HepG2 (cell line): ENCODE measurements around the gene TNRC18. TPM values are rescaled to one million over a fixed set of nuclear protein-coding genes. Genes with fewer than 3 reads are reported as not detected.

Experiments used
- CEBPG ChIP-seq: IDR thresholded peaks from 2 replicates; pipeline ENCODE4 v1.6.1; 2016
- MED1 ChIP-seq: sonication (generic); formaldehyde crosslinking; IDR thresholded peaks from 2 replicates; pipeline ENCODE4 v1.4.0; 2020; ENCODE audit warnings: missing genetic modification reagents
- PHF8 ChIP-seq: sonication (generic); formaldehyde crosslinking; IDR thresholded peaks from 2 replicates; pipeline ENCODE4 v1.5.0; 2020; ENCODE audit warnings: missing genetic modification reagents
- RAD21 ChIP-seq: fragments of 450-650 bp; formaldehyde crosslinking; IDR thresholded peaks from 2 replicates; pipeline ENCODE4 v1.5.0; 2020; ENCODE audit warnings: mild to moderate bottlenecking
- ZFP62 ChIP-seq: sonication (generic); formaldehyde crosslinking; IDR thresholded peaks from 2 replicates; pipeline ENCODE4 v1.4.0; 2020; ENCODE audit warnings: missing genetic modification reagents
- ZNF17 ChIP-seq: sonication (generic); formaldehyde crosslinking; IDR thresholded peaks from 2 replicates; pipeline ENCODE4 v1.5.0; 2020; ENCODE audit warnings: mild to moderate bottlenecking, missing genetic modification reagents
- ZNF230 ChIP-seq: sonication (generic); formaldehyde crosslinking; IDR thresholded peaks from 2 replicates; pipeline ENCODE4 v1.4.0; 2020; ENCODE audit warnings: mild to moderate bottlenecking, missing genetic modification reagents
- ZNF337 ChIP-seq: sonication (generic); formaldehyde crosslinking; IDR thresholded peaks from 2 replicates; pipeline ENCODE4 v1.5.1; 2020; ENCODE audit warnings: missing genetic modification reagents, low read depth, mild to moderate bottlenecking, borderline replicate concordance
- ZNF75D ChIP-seq: sonication (generic); formaldehyde crosslinking; IDR thresholded peaks from 2 replicates; pipeline ENCODE4 v1.8.1; 2023; ENCODE audit warnings: missing genetic modification reagents, mild to moderate bottlenecking, borderline replicate concordance
- polyA plus RNA-seq, 8 experiments: library from polyadenylated mRNA; depleted of rRNA in 3 of 8; stranded (reverse) in 7 of 8; unstranded in 1 of 8; fragments of >200 nt; fragmentation: Illumina TruSeq in 4 of 8; extraction: Trizol in 4 of 8; gene quantifications; 2 replicates each; pipeline versions ENCODE4 v1.2.1 to v1.2.3, GENCODE V29; 2011 to 2016; ENCODE audit warnings: low read depth in 4 of 8, missing spikeins in 1 of 8, mixed read lengths in 1 of 8; ENCODE audit not compliant: insufficient read depth in 1 of 8
- total RNA-seq, 5 experiments: library from RNA; depleted of rRNA; stranded (reverse); fragments of >200 nt; fragmentation: Illumina TruSeq; extraction: Trizol; gene quantifications; 2 replicates each; pipeline ENCODE4 v1.2.3, GENCODE V29; 2016; ENCODE audit warnings: low read depth in 1 of 5
- TF ChIP-seq, protein P1 (sequence below): sonication (generic); formaldehyde crosslinking; IDR thresholded peaks from 2 replicates; pipeline ENCODE4 v1.4.0; 2020; ENCODE audit warnings: missing genetic modification reagents
- TF ChIP-seq, protein P2 (sequence below): sonication (generic); formaldehyde crosslinking; IDR thresholded peaks from 2 replicates; pipeline ENCODE4 v1.8.0; 2022; ENCODE audit warnings: missing genetic modification reagents, mild to moderate bottlenecking, inconsistent platforms, borderline replicate concordance
- TF ChIP-seq, protein P3 (sequence below): sonication (generic); formaldehyde crosslinking; IDR thresholded peaks from 2 replicates; pipeline ENCODE4 v1.9.0; 2021; ENCODE audit warnings: missing genetic modification reagents, mild to moderate bottlenecking, borderline replicate concordance
- TF ChIP-seq, protein P4 (sequence below): sonication (generic); formaldehyde crosslinking; IDR thresholded peaks from 2 replicates; pipeline ENCODE4 v1.4.0; 2020; ENCODE audit warnings: missing genetic modification reagents
- TF ChIP-seq, protein P5 (sequence below), 2 experiments: sonication (generic) in 1 of 2; formaldehyde crosslinking in 1 of 2; IDR thresholded peaks; 2 replicates each; pipeline versions ENCODE4 v1.4.0 to v1.6.1; 2018 to 2020; ENCODE audit warnings: missing genetic modification reagents in 2 of 2, borderline replicate concordance in 1 of 2, low read depth in 1 of 2, mild to moderate bottlenecking in 1 of 2, missing biosample characterization in 1 of 2
- TF ChIP-seq, protein P6 (sequence below): sonication (generic); formaldehyde crosslinking; IDR thresholded peaks from 2 replicates; pipeline ENCODE4 v1.8.1; 2023; ENCODE audit warnings: mild to moderate bottlenecking, missing genetic modification reagents, borderline replicate concordance

The TNRC18 gene
- total and polyA plus RNA-seq, 2 of the 13 experiments (the other 11 are each of a cell fraction or from before 2014, with no cell fraction given), result 11.7 to 17.4 TPM

DNA sequence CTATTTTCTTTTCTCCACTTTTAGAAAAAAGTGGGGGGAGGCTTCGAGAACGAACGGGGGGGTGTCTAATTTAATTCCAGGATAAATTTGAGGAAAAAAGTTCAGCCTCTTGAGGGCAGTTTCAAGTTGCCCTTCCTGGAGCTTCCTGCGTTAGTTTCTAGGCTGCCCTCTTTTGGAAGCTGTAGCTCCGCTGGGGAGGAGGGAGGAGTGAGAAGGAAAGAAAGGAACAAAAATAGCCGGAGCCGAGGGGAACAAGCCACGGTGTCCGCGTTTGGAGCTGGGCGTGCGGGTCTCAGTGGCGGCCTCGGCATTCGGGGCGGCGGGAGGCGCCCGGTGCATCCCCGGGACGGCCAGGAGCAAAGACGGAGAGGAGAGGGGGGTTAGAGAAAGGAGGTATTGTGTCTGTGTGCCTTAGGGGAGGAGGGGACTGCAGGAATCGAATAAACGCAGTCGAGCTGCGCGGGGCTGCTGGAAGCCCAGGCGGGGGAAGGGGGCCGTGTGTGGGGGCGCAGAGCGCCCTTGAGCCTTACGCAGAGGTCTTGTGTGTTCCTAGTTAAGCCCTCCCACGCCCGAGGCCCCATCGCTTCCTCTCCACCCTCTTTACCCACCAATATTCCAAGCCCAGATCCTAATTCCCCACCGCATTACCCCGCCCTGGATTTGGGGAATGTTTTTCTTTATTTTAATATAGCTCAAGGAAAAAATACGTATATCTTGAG is 2.0 kb upstream of the TNRC18 start (continued):
- TF ChIP-seq, protein P1, sequence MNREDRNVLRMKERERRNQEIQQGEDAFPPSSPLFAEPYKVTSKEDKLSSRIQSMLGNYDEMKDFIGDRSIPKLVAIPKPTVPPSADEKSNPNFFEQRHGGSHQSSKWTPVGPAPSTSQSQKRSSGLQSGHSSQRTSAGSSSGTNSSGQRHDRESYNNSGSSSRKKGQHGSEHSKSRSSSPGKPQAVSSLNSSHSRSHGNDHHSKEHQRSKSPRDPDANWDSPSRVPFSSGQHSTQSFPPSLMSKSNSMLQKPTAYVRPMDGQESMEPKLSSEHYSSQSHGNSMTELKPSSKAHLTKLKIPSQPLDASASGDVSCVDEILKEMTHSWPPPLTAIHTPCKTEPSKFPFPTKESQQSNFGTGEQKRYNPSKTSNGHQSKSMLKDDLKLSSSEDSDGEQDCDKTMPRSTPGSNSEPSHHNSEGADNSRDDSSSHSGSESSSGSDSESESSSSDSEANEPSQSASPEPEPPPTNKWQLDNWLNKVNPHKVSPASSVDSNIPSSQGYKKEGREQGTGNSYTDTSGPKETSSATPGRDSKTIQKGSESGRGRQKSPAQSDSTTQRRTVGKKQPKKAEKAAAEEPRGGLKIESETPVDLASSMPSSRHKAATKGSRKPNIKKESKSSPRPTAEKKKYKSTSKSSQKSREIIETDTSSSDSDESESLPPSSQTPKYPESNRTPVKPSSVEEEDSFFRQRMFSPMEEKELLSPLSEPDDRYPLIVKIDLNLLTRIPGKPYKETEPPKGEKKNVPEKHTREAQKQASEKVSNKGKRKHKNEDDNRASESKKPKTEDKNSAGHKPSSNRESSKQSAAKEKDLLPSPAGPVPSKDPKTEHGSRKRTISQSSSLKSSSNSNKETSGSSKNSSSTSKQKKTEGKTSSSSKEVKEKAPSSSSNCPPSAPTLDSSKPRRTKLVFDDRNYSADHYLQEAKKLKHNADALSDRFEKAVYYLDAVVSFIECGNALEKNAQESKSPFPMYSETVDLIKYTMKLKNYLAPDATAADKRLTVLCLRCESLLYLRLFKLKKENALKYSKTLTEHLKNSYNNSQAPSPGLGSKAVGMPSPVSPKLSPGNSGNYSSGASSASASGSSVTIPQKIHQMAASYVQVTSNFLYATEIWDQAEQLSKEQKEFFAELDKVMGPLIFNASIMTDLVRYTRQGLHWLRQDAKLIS (CRISPR knock-in tag), result peak; percentile 76
- TF ChIP-seq ZNF17 (CRISPR knock-in tag), result no peak
- TF ChIP-seq, protein P2, sequence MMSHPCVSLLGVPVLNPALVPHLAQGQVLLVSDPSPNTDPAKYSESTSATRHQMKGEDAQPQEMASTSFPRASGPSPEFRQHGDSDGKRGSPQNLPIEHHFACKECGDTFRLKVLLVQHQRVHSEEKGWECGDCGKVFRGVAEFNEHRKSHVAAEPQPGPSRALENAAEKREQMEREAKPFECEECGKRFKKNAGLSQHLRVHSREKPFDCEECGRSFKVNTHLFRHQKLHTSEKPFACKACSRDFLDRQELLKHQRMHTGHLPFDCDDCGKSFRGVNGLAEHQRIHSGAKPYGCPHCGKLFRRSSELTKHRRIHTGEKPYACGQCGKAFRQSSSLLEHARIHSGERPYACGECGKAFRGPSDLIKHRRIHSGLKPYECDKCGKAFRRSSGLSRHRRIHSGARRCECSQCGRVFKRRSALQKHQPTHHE (CRISPR knock-in tag), result no peak
- TF ChIP-seq, protein P3, sequence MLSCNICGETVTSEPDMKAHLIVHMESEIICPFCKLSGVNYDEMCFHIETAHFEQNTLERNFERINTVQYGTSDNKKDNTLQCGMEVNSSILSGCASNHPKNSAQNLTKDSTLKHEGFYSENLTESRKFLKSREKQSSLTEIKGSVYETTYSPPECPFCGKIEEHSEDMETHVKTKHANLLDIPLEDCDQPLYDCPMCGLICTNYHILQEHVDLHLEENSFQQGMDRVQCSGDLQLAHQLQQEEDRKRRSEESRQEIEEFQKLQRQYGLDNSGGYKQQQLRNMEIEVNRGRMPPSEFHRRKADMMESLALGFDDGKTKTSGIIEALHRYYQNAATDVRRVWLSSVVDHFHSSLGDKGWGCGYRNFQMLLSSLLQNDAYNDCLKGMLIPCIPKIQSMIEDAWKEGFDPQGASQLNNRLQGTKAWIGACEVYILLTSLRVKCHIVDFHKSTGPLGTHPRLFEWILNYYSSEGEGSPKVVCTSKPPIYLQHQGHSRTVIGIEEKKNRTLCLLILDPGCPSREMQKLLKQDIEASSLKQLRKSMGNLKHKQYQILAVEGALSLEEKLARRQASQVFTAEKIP (CRISPR knock-in tag), result no peak
- TF ChIP-seq ZNF337 (CRISPR knock-in tag), result no peak
- TF ChIP-seq, protein P4, sequence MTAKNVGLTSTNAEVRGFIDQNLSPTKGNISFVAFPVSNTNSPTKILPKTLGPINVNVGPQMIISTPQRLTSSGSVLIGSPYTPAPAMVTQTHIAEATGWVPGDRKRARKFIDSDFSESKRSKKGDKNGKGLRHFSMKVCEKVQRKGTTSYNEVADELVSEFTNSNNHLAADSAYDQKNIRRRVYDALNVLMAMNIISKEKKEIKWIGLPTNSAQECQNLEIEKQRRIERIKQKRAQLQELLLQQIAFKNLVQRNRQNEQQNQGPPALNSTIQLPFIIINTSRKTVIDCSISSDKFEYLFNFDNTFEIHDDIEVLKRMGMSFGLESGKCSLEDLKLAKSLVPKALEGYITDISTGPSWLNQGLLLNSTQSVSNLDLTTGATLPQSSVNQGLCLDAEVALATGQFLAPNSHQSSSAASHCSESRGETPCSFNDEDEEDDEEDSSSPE (CRISPR knock-in tag), result no peak
- TF ChIP-seq PHF8 (CRISPR knock-in tag), result peak; percentile 13
- TF ChIP-seq, protein P5, sequence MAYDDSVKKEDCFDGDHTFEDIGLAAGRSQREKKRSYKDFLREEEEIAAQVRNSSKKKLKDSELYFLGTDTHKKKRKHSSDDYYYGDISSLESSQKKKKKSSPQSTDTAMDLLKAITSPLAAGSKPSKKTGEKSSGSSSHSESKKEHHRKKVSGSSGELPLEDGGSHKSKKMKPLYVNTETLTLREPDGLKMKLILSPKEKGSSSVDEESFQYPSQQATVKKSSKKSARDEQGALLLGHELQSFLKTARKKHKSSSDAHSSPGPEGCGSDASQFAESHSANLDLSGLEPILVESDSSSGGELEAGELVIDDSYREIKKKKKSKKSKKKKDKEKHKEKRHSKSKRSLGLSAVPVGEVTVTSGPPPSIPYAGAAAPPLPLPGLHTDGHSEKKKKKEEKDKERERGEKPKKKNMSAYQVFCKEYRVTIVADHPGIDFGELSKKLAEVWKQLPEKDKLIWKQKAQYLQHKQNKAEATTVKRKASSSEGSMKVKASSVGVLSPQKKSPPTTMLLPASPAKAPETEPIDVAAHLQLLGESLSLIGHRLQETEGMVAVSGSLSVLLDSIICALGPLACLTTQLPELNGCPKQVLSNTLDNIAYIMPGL (CRISPR knock-in tag; IDR thresholded peaks at IDR 0.05; ENCODE audit: borderline replicate concordance in 1 of 2, low read depth in 1 of 2), result peak in 1 of 2 experiments; percentile 40; a peak in 1 of 4 replicates
- no peak for TF ChIP-seq ZNF230 (CRISPR knock-in tag)
- TF ChIP-seq RAD21 (CRISPR knock-in tag), result peak; percentile 41; the same call in 1 of the 2 replicates
- no peak for TF ChIP-seq CEBPG (CRISPR knock-in tag)
- TF ChIP-seq ZFP62 (CRISPR knock-in tag), result no peak
- TF ChIP-seq, protein P6, sequence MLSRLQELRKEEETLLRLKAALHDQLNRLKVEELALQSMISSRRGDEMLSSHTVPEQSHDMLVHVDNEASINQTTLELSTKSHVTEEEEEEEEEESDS (CRISPR knock-in tag), result no peak
- TF ChIP-seq MED1 (CRISPR knock-in tag), result peak; percentile 67
- TF ChIP-seq ZNF75D (CRISPR knock-in tag), result no peak
